ENCODE data around the gene RCSD1. TPM values are rescaled to one million over a fixed set of nuclear protein-coding genes. Genes with fewer than 3 reads are reported as not detected.

RCSD1 gene
- total RNA-seq, 4 donors from 2014 or later: 7.1 to 14.2 (median 10.8) TPM

DNA sequence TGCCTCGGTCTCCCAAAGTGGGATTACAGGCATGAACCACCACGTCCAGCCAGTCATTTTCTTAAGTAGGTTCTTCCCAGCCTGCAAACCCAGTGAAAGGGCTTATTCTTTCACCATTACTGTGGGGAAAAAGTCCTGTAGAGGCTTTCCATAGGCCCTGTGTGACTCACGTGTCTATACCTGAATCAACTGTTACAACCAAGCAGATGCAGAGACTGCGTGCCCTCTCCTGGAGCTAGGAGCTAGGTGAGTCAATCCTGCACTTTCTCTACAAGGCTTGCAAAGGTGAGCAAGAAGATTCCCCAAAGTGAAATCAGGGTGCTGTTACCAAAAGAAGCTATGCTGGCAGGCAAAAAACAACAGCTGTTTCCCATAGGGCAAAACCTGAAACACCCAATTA lies 77.9 kb downstream of the RCSD1 start:
- Histone ChIP-seq H3K27me3 (no peaks in the 10 kb centered on the region), H3K4me3 (replicated peaks in 1 of 3) (no peak overlapping the region), H3K27ac (no peak overlapping the region), H3K36me3 (no peaks in the 10 kb centered on the region), H3K4me1 (peaks cover 0 to 3% of the 10 kb centered on the region in 2 donors), H3K9me3 (no peaks in the 10 kb centered on the region)
- WGBS, 2 donors: 92 to 98% methylated on average over 4 of the region's 4 CpGs
- intact Hi-C loops (cut with DNase I): no loop called here
- no peak for DNase-seq
- TF ChIP-seq POLR2A (IDR thresholded peaks at IDR 0.05): no peak
- TF ChIP-seq, protein P1, sequence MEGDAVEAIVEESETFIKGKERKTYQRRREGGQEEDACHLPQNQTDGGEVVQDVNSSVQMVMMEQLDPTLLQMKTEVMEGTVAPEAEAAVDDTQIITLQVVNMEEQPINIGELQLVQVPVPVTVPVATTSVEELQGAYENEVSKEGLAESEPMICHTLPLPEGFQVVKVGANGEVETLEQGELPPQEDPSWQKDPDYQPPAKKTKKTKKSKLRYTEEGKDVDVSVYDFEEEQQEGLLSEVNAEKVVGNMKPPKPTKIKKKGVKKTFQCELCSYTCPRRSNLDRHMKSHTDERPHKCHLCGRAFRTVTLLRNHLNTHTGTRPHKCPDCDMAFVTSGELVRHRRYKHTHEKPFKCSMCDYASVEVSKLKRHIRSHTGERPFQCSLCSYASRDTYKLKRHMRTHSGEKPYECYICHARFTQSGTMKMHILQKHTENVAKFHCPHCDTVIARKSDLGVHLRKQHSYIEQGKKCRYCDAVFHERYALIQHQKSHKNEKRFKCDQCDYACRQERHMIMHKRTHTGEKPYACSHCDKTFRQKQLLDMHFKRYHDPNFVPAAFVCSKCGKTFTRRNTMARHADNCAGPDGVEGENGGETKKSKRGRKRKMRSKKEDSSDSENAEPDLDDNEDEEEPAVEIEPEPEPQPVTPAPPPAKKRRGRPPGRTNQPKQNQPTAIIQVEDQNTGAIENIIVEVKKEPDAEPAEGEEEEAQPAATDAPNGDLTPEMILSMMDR (IDR thresholded peaks at IDR 0.05): no peak

- H3K36me3 ChIP-seq: no peaks in the 10 kb centered on the region
- no peaks in the 10 kb centered on the region for H3K27me3 ChIP-seq
- no peaks in the 10 kb centered on the region for H3K9me3 ChIP-seq
- TF ChIP-seq, protein P1 (IDR thresholded peaks at IDR 0.05): no peak
- TF ChIP-seq POLR2A (IDR thresholded peaks at IDR 0.05): no peak
- peaks cover 0 to 11% of the 10 kb centered on the region in 2 donors for H3K4me1 ChIP-seq
- DNase-seq: no peak
- WGBS, 2 donors: 75 to 84% methylated on average over 3 of the region's 3 CpGs
- H3K27ac ChIP-seq: no peak overlapping the region
- no peak overlapping the region for H3K4me3 ChIP-seq (replicated peaks in 1 of 3)
- intact Hi-C loops (cut with DNase I): no loop called here
These were observed 78.9 kb downstream of the RCSD1 start for GRCh38 chr1:167708940-167709389.

DNA sequence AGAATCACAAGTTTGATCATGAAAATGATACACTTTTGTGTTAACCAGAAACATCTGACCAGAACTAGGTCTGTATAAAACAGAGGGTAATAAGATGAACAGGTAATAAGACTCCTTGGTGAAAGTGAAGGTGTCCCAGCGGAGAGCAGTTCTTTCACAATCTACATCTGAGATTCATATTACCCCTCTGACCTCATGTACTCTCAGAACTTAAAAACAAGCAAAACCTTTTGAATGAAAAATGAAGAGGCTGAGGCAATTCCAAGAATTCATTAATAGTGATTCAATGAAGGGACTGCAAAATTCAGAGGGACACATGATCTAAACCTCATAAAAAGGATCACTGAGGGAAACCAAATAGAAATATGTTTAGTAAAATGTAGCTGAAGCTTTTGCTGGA lies 80.8 kb downstream of the RCSD1 start:
- TF ChIP-seq, protein P1 (IDR thresholded peaks at IDR 0.05): no peak
- no peak for TF ChIP-seq POLR2A (IDR thresholded peaks at IDR 0.05)
- no peaks in the 10 kb centered on the region for H3K36me3 ChIP-seq
- peaks cover 0 to 11% of the 10 kb centered on the region in 2 donors for H3K4me1 ChIP-seq
- intact Hi-C loops (cut with DNase I): no loop called here
- H3K9me3 ChIP-seq: no peaks in the 10 kb centered on the region
- 89 to 95% methylated on average over 1 of the region's 1 CpG for WGBS, 2 donors
- H3K4me3 ChIP-seq (replicated peaks in 1 of 3): no peak overlapping the region
- no peak for DNase-seq
- H3K27me3 ChIP-seq: no peaks in the 10 kb centered on the region
- peak overlapping the region in 1 of 3 donors; percentile 2 for H3K27ac ChIP-seq

DNA sequence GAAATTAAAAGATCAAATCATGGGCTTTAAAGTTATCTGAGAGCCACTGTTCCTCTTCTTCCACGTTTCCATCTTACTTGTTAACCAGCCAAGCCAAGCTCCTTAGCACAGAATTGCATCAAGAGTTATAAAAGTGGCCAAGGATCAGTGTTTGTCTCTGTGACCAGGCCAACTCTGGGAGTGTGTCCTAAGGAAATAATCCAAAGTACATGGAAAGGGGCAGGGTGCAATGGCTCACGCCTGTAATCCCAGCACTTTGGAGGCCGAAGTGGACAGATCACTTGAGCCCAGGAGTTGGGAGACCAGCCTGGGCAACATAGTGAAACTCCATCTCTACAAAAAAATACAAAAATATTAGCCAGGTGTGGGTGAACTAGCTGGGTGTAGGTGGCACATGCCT lies 81.8 kb downstream of the RCSD1 start:
- no peak overlapping the region for H3K27ac ChIP-seq
- peaks cover 0 to 11% of the 10 kb centered on the region in 2 donors for H3K4me1 ChIP-seq
- WGBS, 2 donors: 66 to 71% methylated on average over 3 of the region's 3 CpGs
- TF ChIP-seq POLR2A (IDR thresholded peaks at IDR 0.05): no peak
- DNase-seq: no peak
- intact Hi-C loops (cut with DNase I): no loop called here
- no peaks in the 10 kb centered on the region for H3K27me3 ChIP-seq
- H3K4me3 ChIP-seq (replicated peaks in 1 of 3): no peak overlapping the region
- no peaks in the 10 kb centered on the region for H3K9me3 ChIP-seq
- no peaks in the 10 kb centered on the region for H3K36me3 ChIP-seq

DNA sequence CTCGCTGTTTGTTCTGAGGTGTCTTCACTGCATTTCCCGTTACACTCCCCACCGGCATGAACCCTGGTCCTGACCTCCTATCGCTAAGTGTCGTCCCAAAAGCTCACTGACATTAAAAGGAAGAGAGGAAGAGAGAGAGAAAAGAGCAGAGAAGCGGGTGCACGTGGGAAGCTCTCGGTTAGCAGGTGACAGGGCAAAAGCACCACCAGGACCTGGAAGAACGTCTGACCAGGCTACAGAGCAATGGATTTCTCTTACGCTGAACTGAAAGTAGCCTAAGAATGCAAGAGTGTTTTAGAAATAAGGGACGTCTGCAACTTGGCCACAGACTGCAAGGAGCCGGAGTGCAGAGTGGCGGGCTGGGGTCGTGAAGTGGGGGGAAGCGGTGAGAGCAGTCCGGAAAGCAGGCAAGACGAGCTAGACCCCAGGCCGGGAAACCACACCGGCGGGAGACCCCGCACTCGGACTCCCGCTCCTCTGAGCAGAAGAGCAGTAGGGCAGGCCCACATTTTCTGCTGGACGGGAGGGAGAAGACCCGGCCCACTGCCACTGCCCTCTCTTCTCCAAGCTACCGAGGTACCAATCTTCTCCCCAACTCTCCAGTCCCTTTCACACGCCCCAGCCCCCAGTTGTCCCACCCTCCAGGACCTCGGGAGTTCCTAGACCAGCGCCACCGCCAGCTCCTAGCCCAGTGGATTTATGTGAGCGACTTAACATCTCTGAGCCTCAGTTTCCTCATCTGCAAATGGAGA lies 83.5 kb downstream of the RCSD1 start:
- TF ChIP-seq POLR2A (IDR thresholded peaks at IDR 0.05): no peak
- TF ChIP-seq, protein P1 (IDR thresholded peaks at IDR 0.05): no peak
- H3K9me3 ChIP-seq: no peaks in the 10 kb centered on the region
- H3K36me3 ChIP-seq: no peaks in the 10 kb centered on the region
- no peaks in the 10 kb centered on the region for H3K27me3 ChIP-seq
- WGBS, 2 donors: 11 to 17% methylated on average over 31 of the region's 31 CpGs
- intact Hi-C loops (cut with DNase I): no loop called here
- peak overlapping the region; percentile 49 to 91 (median 82) for H3K27ac ChIP-seq
- peak; percentile 52 to 58 for DNase-seq
- H3K4me3 ChIP-seq (replicated peaks in 1 of 3): peak overlapping the region; percentile 19 to 53 (median 41)
- H3K4me1 ChIP-seq: peaks cover 0 to 11% of the 10 kb centered on the region in 2 donors

Measured in thyroid gland (tissue), 4 donors.